H9 (cell line): Measurements from ENCODE around the gene CYBC1. TPM values are rescaled to one million over a fixed set of nuclear protein-coding genes. Genes with fewer than 3 reads are reported as not detected.

ENCODE experiments used
- DNase-seq: peaks from one replicate; pipeline ENCODE4 v3.0.0-alpha.2; 2017
- H2AFZ ChIP-seq: one replicate; pipeline ENCODE4 v1.6.1; 2013; ENCODE audit warnings: mild to moderate bottlenecking, low read length, control low read depth, moderate library complexity
- H2AK5ac ChIP-seq: 2 replicates; pipeline ENCODE4 v1.6.1; 2013; ENCODE audit warnings: low read length, control low read depth, mixed read lengths; ENCODE audit not compliant: insufficient read length
- H2BK120ac ChIP-seq: one replicate; pipeline ENCODE4 v1.6.1; 2013; ENCODE audit warnings: low read depth, mild to moderate bottlenecking, low read length, control low read depth, inconsistent platforms; ENCODE audit not compliant: poor library complexity, severe bottlenecking
- H2BK12ac ChIP-seq: 2 replicates; pipeline ENCODE4 v1.6.1; 2013; ENCODE audit warnings: low read length, control low read depth, mixed read lengths, low read depth; ENCODE audit not compliant: insufficient read length
- H2BK15ac ChIP-seq: 2 replicates; pipeline ENCODE4 v1.6.1; 2013; ENCODE audit warnings: low read depth, low read length, control low read depth
- H2BK20ac ChIP-seq: one replicate; pipeline ENCODE4 v1.6.1; 2013; ENCODE audit warnings: low read depth, mild to moderate bottlenecking, low read length, control low read depth, inconsistent platforms; ENCODE audit not compliant: poor library complexity, severe bottlenecking
- H2BK5ac ChIP-seq: 2 replicates; pipeline ENCODE4 v1.6.1; 2013; ENCODE audit warnings: low read length, control low read depth, mixed read lengths; ENCODE audit not compliant: insufficient read length
- H3K14ac ChIP-seq: 2 replicates; pipeline ENCODE4 v1.6.1; 2013; ENCODE audit warnings: low read length, control low read depth; ENCODE audit not compliant: insufficient read depth
- H3K18ac ChIP-seq: 2 replicates; pipeline ENCODE4 v1.6.1; 2013; ENCODE audit warnings: low read depth, mild to moderate bottlenecking, mixed read lengths, low read length, control low read depth; ENCODE audit not compliant: insufficient read length
- H3K23ac ChIP-seq: 2 replicates; pipeline ENCODE4 v1.6.1; 2013; ENCODE audit warnings: low read length, control low read depth, mixed read lengths, low read depth; ENCODE audit not compliant: insufficient read length
- H3K23me2 ChIP-seq: 2 replicates; pipeline ENCODE4 v1.6.1; 2013; ENCODE audit warnings: low read depth, mild to moderate bottlenecking, mixed read lengths, low read length, control low read depth; ENCODE audit not compliant: insufficient read length, poor library complexity, severe bottlenecking
- H3K27ac ChIP-seq: 2 replicates; pipeline ENCODE4 v1.5.1; 2013; ENCODE audit warnings: low read length, control low read depth, mixed read lengths, low read depth; ENCODE audit not compliant: insufficient read length
- H3K27me3 ChIP-seq: 2 replicates; pipeline ENCODE4 v1.6.1; 2013; ENCODE audit warnings: low read length, control low read depth, inconsistent platforms; ENCODE audit not compliant: insufficient read depth
- H3K4ac ChIP-seq: 2 replicates; pipeline ENCODE4 v1.6.1; 2013; ENCODE audit warnings: low read depth, mild to moderate bottlenecking, control low read depth, inconsistent platforms, low read length, moderate library complexity
- H3K4me1 ChIP-seq: 2 replicates; pipeline ENCODE4 v1.6.1; 2013; ENCODE audit warnings: low read length, control low read depth, inconsistent platforms; ENCODE audit not compliant: insufficient read depth
- H3K4me2 ChIP-seq: 2 replicates; pipeline ENCODE4 v1.6.1; 2013; ENCODE audit warnings: low read length, control low read depth, mixed read lengths; ENCODE audit not compliant: insufficient read length, insufficient read depth
- H3K56ac ChIP-seq: 2 replicates; pipeline ENCODE4 v1.6.1; 2013; ENCODE audit warnings: low read depth, mild to moderate bottlenecking, mixed read lengths, low read length, control low read depth; ENCODE audit not compliant: insufficient read length
- H3K79me1 ChIP-seq: 2 replicates; pipeline ENCODE4 v1.6.1; 2013; ENCODE audit warnings: low read depth, mild to moderate bottlenecking, moderate library complexity, low read length, control low read depth, inconsistent platforms; ENCODE audit not compliant: insufficient read depth, poor library complexity, severe bottlenecking
- H3K79me2 ChIP-seq: 2 replicates; pipeline ENCODE4 v1.6.1; 2013; ENCODE audit warnings: low read length, control low read depth, inconsistent platforms; ENCODE audit not compliant: insufficient read depth
- H3K9ac ChIP-seq: 2 replicates; pipeline ENCODE4 v1.6.1; 2013; ENCODE audit warnings: low read length, control low read depth, mixed read lengths; ENCODE audit not compliant: insufficient read length; ENCODE audit errors: extremely low read depth
- H3K9me3 ChIP-seq: one replicate; pipeline ENCODE4 v1.6.1; 2013; ENCODE audit warnings: low read depth, low read length, inconsistent platforms; ENCODE audit not compliant: control insufficient read depth
- H3T11ph ChIP-seq: one replicate; pipeline ENCODE4 v1.6.1; 2013; ENCODE audit warnings: mild to moderate bottlenecking, low read length, control low read depth, inconsistent platforms
- H4K20me1 ChIP-seq: one replicate; pipeline ENCODE4 v1.6.1; 2013; ENCODE audit not compliant: control insufficient read depth, insufficient read length, insufficient read depth
- H4K5ac ChIP-seq: 2 replicates; pipeline ENCODE4 v1.6.1; 2013; ENCODE audit warnings: low read depth, mild to moderate bottlenecking, mixed read lengths, low read length, control low read depth; ENCODE audit not compliant: insufficient read length
- H4K8ac ChIP-seq: replicated peaks from 2 replicates; pipeline ENCODE4 v1.6.1; 2013; ENCODE audit warnings: low read length, control low read depth, mixed read lengths, low read depth; ENCODE audit not compliant: insufficient read length
- H4K91ac ChIP-seq: 2 replicates; pipeline ENCODE4 v1.6.1; 2013; ENCODE audit warnings: low read depth, mild to moderate bottlenecking, moderate library complexity, mixed read lengths, low read length, control low read depth; ENCODE audit not compliant: insufficient read length
- H3K27ac Mint-ChIP-seq, 3 experiments: 2 replicates in 2 of 3; 3 replicates in 1 of 3; pipeline ENCODE4 v1.8.0; 2020 to 2021; ENCODE audit warnings: mixed read lengths in 3 of 3, mild to moderate bottlenecking in 1 of 3, moderate library complexity in 1 of 3
- H3K27me3 Mint-ChIP-seq: 2 replicates; pipeline ENCODE4 v1.8.0; 2021; ENCODE audit warnings: low read depth, mild to moderate bottlenecking, moderate library complexity, mixed read lengths
- H3K36me3 Mint-ChIP-seq, 3 experiments: 2 replicates in 2 of 3; 3 replicates in 1 of 3; pipeline ENCODE4 v1.8.0; 2020 to 2021; ENCODE audit warnings: low read depth in 3 of 3, mixed read lengths in 3 of 3; ENCODE audit not compliant: insufficient read depth in 1 of 3
- H3K4me1 Mint-ChIP-seq, 2 experiments: 2 replicates each; pipeline ENCODE4 v1.8.0; 2020; ENCODE audit warnings: mixed read lengths in 2 of 2
- H3K4me3 Mint-ChIP-seq, 2 experiments: 2 replicates in 1 of 2; 3 replicates in 1 of 2; pipeline ENCODE4 v1.8.0; 2020 to 2021; ENCODE audit warnings: mild to moderate bottlenecking in 2 of 2, mixed read lengths in 2 of 2, moderate library complexity in 1 of 2
- H3K9me3 Mint-ChIP-seq, 2 experiments: 2 replicates in 1 of 2; 3 replicates in 1 of 2; pipeline ENCODE4 v1.8.0; 2020; ENCODE audit warnings: mild to moderate bottlenecking in 2 of 2, mixed read lengths in 2 of 2, moderate library complexity in 1 of 2
- CTCF ChIP-seq: fragments of 200-600 bp; sonication (generic); conservative IDR thresholded peaks from 3 replicates; pipeline ENCODE4 v1.8.0; 2021; ENCODE audit warnings: antibody characterized with exemption, mild to moderate bottlenecking
- WGBS: extraction: QIAGEN DNeasy Blood & Tissue Kit; methylation state at CpG from one replicate; pipeline ENCODE4 v1.1.7; 2013; ENCODE audit warnings: missing lambda C conversion rate, low lambda C conversion rate, mixed read lengths; ENCODE audit not compliant: insufficient read length; ENCODE audit errors: extremely low coverage; 5-methylcytosine and 5-hydroxymethylcytosine counted together
- total RNA-seq: library from RNA; stranded (reverse); gene quantifications from 2 replicates; pipeline ENCODE4 v1.2.1, GENCODE V29; 2021

The CYBC1 gene
- total RNA-seq, 1 experiment from 2014 or later = 81.7 TPM

- Histone ChIP-seq H2AFZ (no peak overlapping the region), H2AK5ac (no peak overlapping the region), H4K5ac (no peak overlapping the region), H3K27ac (no peak overlapping the region), H3K9ac (no peak overlapping the region), H2BK5ac (no peak overlapping the region), H3K14ac (no peak overlapping the region; the same call in 1 of the 2 replicates), H3K79me2 (no peaks in the 10 kb centered on the region), H3K23me2 (no peaks in the 10 kb centered on the region), H3K9me3 (no peaks in the 10 kb centered on the region), H3K79me1 (no peaks in the 10 kb centered on the region), H2BK20ac (no peak overlapping the region), H2BK120ac (no peak overlapping the region), H3K56ac (no peak overlapping the region), H3K4ac (no peak overlapping the region), H2BK12ac (no peak overlapping the region), H2BK15ac (no peak overlapping the region), H3K4me1 (no peaks in the 10 kb centered on the region), H4K8ac (no peak overlapping the region), H3K23ac (no peak overlapping the region), H3K18ac (no peak overlapping the region), H3K4me2 (no peak overlapping the region), H4K91ac (no peak overlapping the region), H3T11ph (no peak overlapping the region), H3K27me3 (no peaks in the 10 kb centered on the region), H4K20me1 (no peaks in the 10 kb centered on the region)
- peaks cover 9 to 14% of the 10 kb centered on the region in 2 experiments for H3K4me1 Mint-ChIP-seq
- DNase-seq = peak; percentile 36
- H3K27me3 Mint-ChIP-seq = no peaks in the 10 kb centered on the region; the same call in 1 of the 2 replicates
- H3K9me3 Mint-ChIP-seq = no peaks in the 10 kb centered on the region
- WGBS = no CpG with 5 or more reads among the region's 43 CpGs
- H3K4me3 Mint-ChIP-seq = no peak overlapping the region; a peak in 1 of 5 replicates
- H3K27ac Mint-ChIP-seq = peak overlapping the region in 1 of 3 experiments; percentile 22; a peak in 1 of 7 replicates
- TF ChIP-seq CTCF = no peak
- H3K36me3 Mint-ChIP-seq = peaks cover 0 to 13% (median 10%) of the 10 kb centered on the region in 3 experiments; a peak in 4 of 7 replicates
Measured at GRCh38 chr17:82435601-82436583, 14.7 kb downstream of the CYBC1 start.
